ENCODE measurements around the gene PRSS12. TPM values are rescaled to one million over a fixed set of nuclear protein-coding genes. Genes with fewer than 3 reads are reported as not detected.

Gene PRSS12
- total RNA-seq, 1 experiment from 2014 or later: 5.4 TPM

DNA sequence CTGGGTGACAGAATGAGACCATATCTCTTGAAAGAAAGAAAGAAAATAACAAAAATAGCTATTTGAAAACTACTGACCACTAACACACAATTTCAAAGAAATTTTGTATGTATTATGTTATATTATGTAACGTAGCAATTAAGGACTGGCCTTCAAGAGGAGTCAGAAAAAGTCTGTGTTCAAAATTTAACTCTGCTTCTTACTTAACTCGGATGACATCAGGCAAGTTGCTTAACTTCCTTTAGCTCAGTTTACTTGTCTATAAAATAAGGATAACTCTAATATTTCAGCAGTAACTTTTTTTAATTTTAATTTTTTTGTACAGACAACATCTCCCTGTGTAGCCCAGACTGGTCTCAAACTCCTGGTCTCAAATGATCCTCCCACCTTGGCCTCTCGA, 14.6 kb upstream of the PRSS12 start:
- TF ChIP-seq, protein P1, sequence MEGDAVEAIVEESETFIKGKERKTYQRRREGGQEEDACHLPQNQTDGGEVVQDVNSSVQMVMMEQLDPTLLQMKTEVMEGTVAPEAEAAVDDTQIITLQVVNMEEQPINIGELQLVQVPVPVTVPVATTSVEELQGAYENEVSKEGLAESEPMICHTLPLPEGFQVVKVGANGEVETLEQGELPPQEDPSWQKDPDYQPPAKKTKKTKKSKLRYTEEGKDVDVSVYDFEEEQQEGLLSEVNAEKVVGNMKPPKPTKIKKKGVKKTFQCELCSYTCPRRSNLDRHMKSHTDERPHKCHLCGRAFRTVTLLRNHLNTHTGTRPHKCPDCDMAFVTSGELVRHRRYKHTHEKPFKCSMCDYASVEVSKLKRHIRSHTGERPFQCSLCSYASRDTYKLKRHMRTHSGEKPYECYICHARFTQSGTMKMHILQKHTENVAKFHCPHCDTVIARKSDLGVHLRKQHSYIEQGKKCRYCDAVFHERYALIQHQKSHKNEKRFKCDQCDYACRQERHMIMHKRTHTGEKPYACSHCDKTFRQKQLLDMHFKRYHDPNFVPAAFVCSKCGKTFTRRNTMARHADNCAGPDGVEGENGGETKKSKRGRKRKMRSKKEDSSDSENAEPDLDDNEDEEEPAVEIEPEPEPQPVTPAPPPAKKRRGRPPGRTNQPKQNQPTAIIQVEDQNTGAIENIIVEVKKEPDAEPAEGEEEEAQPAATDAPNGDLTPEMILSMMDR (conservative IDR thresholded peaks at IDR 0.05): no peak
- DNase-seq: no peak
- Mint-ChIP-seq H3K4me1 (peaks cover 11% of the 10 kb centered on the region in 2 experiments), H3K4me3 (no peak overlapping the region), H3K27ac (no peak overlapping the region), H3K9me3 (no peaks in the 10 kb centered on the region), H3K27me3 (ENCODE audit: low read depth) (no peaks in the 10 kb centered on the region; the same call in 1 of the 2 replicates), H3K36me3 (ENCODE audit: insufficient read depth in 1 of 3, low read depth in 3 of 3) (no peaks in the 10 kb centered on the region)
- Histone ChIP-seq H3K56ac (ENCODE audit: insufficient read length, low read depth, low read length) (no peak overlapping the region), H3K9ac (ENCODE audit: extremely low read depth, insufficient read length, low read length) (no peak overlapping the region), H2BK5ac (ENCODE audit: insufficient read length, low read length) (no peak overlapping the region), H2AK5ac (ENCODE audit: insufficient read length, low read length) (no peak overlapping the region), H3K23ac (ENCODE audit: insufficient read length, low read depth, low read length) (no peak overlapping the region), H3K27me3 (ENCODE audit: insufficient read depth, low read length) (no peaks in the 10 kb centered on the region), H3K79me1 (ENCODE audit: insufficient read depth, low read depth, low read length, poor library complexity, severe bottlenecking) (no peaks in the 10 kb centered on the region), H3K18ac (ENCODE audit: insufficient read length, low read depth, low read length) (no peak overlapping the region), H3T11ph (ENCODE audit: low read length) (no peak overlapping the region), H2BK15ac (ENCODE audit: low read depth, low read length) (no peak overlapping the region), H4K91ac (ENCODE audit: insufficient read length, low read depth, low read length) (no peak overlapping the region), H3K14ac (ENCODE audit: insufficient read depth, low read length) (no peak overlapping the region), H2BK12ac (ENCODE audit: insufficient read length, low read depth, low read length) (no peak overlapping the region), H3K4ac (ENCODE audit: low read depth, low read length) (no peak overlapping the region), H4K20me1 (ENCODE audit: control insufficient read depth, insufficient read depth, insufficient read length) (no peaks in the 10 kb centered on the region), H4K5ac (ENCODE audit: insufficient read length, low read depth, low read length) (no peak overlapping the region), H3K4me2 (ENCODE audit: insufficient read depth, insufficient read length, low read length) (no peak overlapping the region), H2AFZ (ENCODE audit: low read length) (no peak overlapping the region), H2BK20ac (ENCODE audit: low read depth, low read length, poor library complexity, severe bottlenecking) (no peak overlapping the region), H3K9me3 (ENCODE audit: control insufficient read depth, low read depth, low read length) (no peaks in the 10 kb centered on the region), H3K27ac (ENCODE audit: insufficient read length, low read depth, low read length) (no peak overlapping the region), H3K23me2 (ENCODE audit: insufficient read length, low read depth, low read length, poor library complexity, severe bottlenecking) (no peaks in the 10 kb centered on the region), H3K79me2 (ENCODE audit: insufficient read depth, low read length) (no peaks in the 10 kb centered on the region), H4K8ac (replicated peaks; ENCODE audit: insufficient read length, low read depth, low read length) (no peak overlapping the region), H3K4me1 (ENCODE audit: insufficient read depth, low read length) (no peaks in the 10 kb centered on the region; the same call in 1 of the 2 replicates), H2BK120ac (ENCODE audit: low read depth, low read length, poor library complexity, severe bottlenecking) (no peak overlapping the region)
- WGBS (ENCODE audit: extremely low coverage, insufficient read length, low lambda C conversion rate): no CpG with 5 or more reads among the region's 3 CpGs
